ENCODE results near the gene PIK3R3.

DNA sequence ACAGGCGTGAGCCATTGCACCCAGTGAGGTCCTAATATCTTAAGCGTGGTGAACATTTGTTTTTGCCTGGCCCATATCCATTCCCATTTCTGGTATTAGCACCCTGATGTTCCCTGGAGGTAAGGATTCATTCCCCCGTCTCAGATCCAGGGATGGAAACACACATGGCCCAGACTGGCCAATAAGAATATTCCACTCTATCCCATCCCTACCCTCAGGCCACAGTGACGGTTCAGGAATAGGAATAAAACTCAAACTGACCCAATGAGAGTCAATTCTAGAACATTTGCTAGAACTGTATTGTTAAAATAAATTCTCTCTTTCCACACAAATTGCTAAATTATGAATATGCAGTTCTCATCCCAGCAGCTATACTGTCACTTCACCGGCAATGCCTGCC, 76.1 kb downstream of the PIK3R3 start:
- TF ChIP-seq POLR2AphosphoS5 (IDR thresholded peaks at IDR 0.05; ENCODE audit: borderline replicate concordance, low read depth, low read length) (no peak), EZH2 (IDR thresholded peaks at IDR 0.05) (no peak), FOXP2 (optimal IDR thresholded peaks at IDR 0.05; ENCODE audit: control extremely low read depth, extremely low read length, insufficient read depth) (no peak)

Measured in SK-N-MC (cell line).